Measurements from ENCODE around the gene SMPDL3B.
A peak's percentile ranks its signal among the peaks of the same experiment; 100 is the strongest.

Gene SMPDL3B

DNA sequence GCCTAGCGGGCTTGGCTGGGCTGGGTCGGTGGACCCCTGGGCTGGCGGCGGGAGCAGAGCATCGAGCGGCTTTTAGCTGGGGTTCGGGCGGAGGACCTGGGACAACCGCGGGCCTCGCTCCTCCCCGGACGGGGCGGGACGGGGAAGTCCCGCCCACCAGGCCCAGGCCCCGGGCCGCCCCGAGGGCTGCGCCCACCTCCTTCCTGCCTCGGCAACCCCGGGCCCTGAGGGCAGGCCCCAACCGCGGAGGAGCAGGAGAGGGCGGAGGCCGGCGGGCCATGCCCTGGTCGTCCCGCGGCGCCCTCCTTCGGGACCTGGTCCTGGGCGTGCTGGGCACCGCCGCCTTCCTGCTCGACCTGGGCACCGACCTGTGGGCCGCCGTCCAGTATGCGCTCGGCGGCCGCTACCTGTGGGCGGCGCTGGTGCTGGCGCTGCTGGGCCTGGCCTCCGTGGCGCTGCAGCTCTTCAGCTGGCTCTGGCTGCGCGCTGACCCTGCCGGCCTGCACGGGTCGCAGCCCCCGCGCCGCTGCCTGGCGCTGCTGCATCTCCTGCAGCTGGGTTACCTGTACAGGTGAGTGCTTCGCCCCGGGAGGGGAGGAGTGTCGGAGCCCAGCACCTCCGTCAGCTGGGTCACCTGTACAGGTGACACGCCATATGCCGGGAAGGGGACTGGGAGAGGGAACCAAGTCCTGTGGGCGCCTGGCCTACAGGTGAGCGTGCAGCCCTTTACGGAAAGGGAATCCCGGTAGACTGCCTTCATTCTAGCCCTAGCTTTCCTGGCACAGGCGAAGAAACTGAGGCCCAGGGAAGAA is 25.2 kb downstream of the SMPDL3B start, which contains the start of gene XKR8:
Gene XKR8 (plus strand): TSS at position 182 of the 812 bp plus-strand sequence. CDS start 97 bp downstream, at position 279.
- peak; percentile 11 for DNase-seq (ENCODE audit: extremely low read depth, low read depth)
- TF ChIP-seq, protein P1, sequence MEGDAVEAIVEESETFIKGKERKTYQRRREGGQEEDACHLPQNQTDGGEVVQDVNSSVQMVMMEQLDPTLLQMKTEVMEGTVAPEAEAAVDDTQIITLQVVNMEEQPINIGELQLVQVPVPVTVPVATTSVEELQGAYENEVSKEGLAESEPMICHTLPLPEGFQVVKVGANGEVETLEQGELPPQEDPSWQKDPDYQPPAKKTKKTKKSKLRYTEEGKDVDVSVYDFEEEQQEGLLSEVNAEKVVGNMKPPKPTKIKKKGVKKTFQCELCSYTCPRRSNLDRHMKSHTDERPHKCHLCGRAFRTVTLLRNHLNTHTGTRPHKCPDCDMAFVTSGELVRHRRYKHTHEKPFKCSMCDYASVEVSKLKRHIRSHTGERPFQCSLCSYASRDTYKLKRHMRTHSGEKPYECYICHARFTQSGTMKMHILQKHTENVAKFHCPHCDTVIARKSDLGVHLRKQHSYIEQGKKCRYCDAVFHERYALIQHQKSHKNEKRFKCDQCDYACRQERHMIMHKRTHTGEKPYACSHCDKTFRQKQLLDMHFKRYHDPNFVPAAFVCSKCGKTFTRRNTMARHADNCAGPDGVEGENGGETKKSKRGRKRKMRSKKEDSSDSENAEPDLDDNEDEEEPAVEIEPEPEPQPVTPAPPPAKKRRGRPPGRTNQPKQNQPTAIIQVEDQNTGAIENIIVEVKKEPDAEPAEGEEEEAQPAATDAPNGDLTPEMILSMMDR (IDR thresholded peaks at IDR 0.05; ENCODE audit: low read depth, low read length, missing control alignments): peak; percentile 26
- H3K4me3 ChIP-seq (replicated peaks; ENCODE audit: low read depth, low read length): peak within 1 kb of the TSS; percentile 55

DNA sequence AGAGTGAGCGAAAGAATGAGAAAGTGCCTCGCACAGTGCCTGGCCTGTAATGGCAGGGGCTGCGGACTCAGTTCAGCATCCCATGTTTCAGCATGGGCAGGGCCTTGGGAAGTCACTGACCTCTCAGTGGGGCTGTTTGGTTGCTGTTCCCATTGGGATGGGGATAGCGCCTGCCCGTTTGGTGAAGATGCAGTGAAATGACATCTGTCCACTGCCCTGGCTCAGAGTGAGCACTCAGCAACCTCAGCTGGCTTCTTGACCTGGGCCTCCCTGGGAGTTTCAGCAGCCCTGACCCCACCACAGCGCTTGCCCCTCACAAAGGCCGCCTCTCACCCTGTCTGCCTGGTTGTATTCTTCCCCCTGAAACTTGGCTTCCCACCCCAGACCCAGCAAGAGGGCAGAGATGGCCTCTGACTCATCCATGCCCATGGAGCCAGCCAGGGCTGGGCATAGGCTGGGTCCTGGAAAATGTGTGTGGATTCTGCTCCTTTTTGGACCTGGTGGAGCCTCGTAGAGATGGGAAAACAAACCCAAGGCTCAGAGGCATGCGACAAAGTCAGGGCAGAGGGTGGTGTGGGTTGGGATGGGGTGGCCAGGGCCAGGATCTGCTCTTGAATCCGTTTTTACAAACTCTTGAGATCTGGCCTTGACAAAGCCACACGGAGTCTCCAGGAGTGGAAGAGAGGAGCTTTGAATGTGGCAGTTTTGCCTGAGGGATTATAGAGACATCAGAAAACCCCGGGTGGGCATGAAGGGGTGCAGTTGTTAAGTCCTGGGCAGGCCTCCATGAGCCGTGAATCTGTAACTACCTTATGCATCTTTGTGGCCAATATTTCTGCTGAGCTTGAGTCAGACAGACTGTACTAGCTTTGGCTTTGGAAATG is 26.2 kb downstream of the SMPDL3B start:
- peak overlapping the region; percentile 55 for H3K4me3 ChIP-seq (replicated peaks; ENCODE audit: low read depth, low read length)
- TF ChIP-seq, protein P1 (IDR thresholded peaks at IDR 0.05; ENCODE audit: low read depth, low read length, missing control alignments): no peak
- no peak for DNase-seq (ENCODE audit: extremely low read depth, low read depth)

DNA sequence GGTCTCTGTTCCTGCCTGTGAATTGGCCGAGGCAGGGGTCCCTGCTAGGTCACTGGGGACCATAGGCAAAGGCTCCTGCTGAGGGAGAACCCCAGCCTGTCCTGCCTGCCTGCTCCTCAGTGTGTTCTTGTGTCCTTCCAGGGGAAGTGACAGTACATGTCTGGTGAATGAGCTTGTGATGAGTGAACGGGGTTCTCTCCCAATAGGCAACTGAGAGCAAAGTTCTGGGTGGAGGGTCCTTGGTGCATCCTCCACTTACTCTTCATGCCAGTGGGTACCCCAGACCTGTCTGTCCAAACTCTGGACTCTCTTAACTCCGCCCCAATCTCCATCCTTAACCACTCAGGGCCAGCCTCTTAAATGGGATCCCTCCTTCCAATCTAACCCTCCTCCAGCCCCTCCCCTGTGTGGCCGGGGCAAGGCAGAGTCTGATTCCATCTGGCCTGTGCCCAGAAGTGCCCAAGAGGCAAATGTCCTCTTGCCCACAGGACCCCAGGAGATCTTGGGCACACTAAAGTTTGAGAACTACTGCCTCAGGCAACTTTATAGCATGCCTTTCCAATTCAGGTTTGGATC is 26.9 kb downstream of the SMPDL3B start:
- no peak for DNase-seq (ENCODE audit: extremely low read depth, low read depth)
- TF ChIP-seq, protein P1 (IDR thresholded peaks at IDR 0.05; ENCODE audit: low read depth, low read length, missing control alignments): no peak
- no peak overlapping the region for H3K4me3 ChIP-seq (replicated peaks; ENCODE audit: low read depth, low read length)

DNA sequence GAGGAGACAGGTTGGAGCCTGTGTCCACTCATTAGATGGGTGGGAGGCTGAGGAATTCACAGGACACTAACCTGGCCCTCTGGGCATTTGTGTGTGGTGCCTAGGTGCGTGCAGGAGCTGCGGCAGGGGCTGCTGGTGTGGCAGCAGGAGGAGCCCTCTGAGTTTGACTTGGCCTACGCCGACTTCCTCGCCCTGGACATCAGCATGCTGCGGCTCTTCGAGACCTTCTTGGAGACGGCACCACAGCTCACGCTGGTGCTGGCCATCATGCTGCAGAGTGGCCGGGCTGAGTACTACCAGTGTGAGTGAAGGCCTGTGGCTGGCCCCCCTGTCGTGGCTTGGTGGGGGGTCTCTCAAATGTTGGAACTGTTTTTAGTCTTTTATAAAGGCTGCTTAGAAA is 28.6 kb downstream of the SMPDL3B start:
- DNase-seq (ENCODE audit: extremely low read depth, low read depth): no peak
- TF ChIP-seq, protein P1 (IDR thresholded peaks at IDR 0.05; ENCODE audit: low read depth, low read length, missing control alignments): no peak
- H3K4me3 ChIP-seq (replicated peaks; ENCODE audit: low read depth, low read length): no peak overlapping the region

DNA sequence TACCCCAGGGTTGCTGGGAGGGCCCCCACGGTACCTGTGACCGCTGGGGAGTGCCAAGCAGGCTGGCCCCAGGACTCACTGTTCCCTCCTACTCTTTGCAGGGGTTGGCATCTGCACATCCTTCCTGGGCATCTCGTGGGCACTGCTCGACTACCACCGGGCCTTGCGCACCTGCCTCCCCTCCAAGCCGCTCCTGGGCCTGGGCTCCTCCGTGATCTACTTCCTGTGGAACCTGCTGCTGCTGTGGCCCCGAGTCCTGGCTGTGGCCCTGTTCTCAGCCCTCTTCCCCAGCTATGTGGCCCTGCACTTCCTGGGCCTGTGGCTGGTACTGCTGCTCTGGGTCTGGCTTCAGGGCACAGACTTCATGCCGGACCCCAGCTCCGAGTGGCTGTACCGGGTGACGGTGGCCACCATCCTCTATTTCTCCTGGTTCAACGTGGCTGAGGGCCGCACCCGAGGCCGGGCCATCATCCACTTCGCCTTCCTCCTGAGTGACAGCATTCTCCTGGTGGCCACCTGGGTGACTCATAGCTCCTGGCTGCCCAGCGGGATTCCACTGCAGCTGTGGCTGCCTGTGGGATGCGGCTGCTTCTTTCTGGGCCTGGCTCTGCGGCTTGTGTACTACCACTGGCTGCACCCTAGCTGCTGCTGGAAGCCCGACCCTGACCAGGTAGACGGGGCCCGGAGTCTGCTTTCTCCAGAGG is 31.8 kb downstream of the SMPDL3B start:
- TF ChIP-seq, protein P1 (IDR thresholded peaks at IDR 0.05; ENCODE audit: low read depth, low read length, missing control alignments): no peak
- no peak overlapping the region for H3K4me3 ChIP-seq (replicated peaks; ENCODE audit: low read depth, low read length)
- DNase-seq (ENCODE audit: extremely low read depth, low read depth): no peak

Measured in HFF-Myc (cell line).